CD14-positive monocyte (primary cell): ENCODE measurements around the gene MR1. TPM values are rescaled to one million over a fixed set of nuclear protein-coding genes. Genes with fewer than 3 reads are reported as not detected.
A peak's percentile ranks its signal among the peaks of the same experiment; 100 is the strongest.

ENCODE experiments used
- DNase-seq, 3 donors: peaks; one replicate each; pipeline ENCODE4 v3.0.0-alpha.2; 2011 to 2022
- H2AFZ ChIP-seq: 2 replicates; pipeline ENCODE4 v1.6.0; 2012; ENCODE audit warnings: mild to moderate bottlenecking, low read depth, low read length, inconsistent platforms; ENCODE audit not compliant: insufficient read depth, poor library complexity, severe bottlenecking
- H3K27ac ChIP-seq, 2 donors: 1 replicate in 1 of 2; 2 replicates in 1 of 2; pipeline ENCODE4 v1.5.1; 2012 to 2013; ENCODE audit warnings: low read length in 2 of 2, control low read depth in 1 of 2, inconsistent platforms in 1 of 2, low read depth in 1 of 2, mild to moderate bottlenecking in 1 of 2
- H3K27me3 ChIP-seq, 2 donors: one replicate each; pipeline versions ENCODE4 v1.6.0 to v1.6.1; 2011 to 2013; ENCODE audit warnings: low read length in 2 of 2; ENCODE audit not compliant: control insufficient read depth in 2 of 2, insufficient read depth in 2 of 2
- H3K36me3 ChIP-seq, 2 donors: replicated peaks in 1 of 2; 1 replicate in 1 of 2; 2 replicates in 1 of 2; pipeline versions ENCODE4 v1.5.1 to v1.6.1; 2012 to 2013; ENCODE audit warnings: low read length in 2 of 2, control low read depth in 1 of 2, inconsistent platforms in 1 of 2, mild to moderate bottlenecking in 1 of 2; ENCODE audit not compliant: insufficient read depth in 2 of 2, control insufficient read depth in 1 of 2
- H3K4me1 ChIP-seq, 2 donors: 1 replicate in 1 of 2; 2 replicates in 1 of 2; pipeline versions ENCODE4 v1.5.1 to v1.6.1; 2012 to 2013; ENCODE audit warnings: low read length in 2 of 2, control low read depth in 1 of 2, inconsistent platforms in 1 of 2, mild to moderate bottlenecking in 1 of 2, moderate library complexity in 1 of 2; ENCODE audit not compliant: insufficient read depth in 2 of 2, control insufficient read depth in 1 of 2
- H3K4me2 ChIP-seq: replicated peaks from 2 replicates; pipeline ENCODE3; 2012; ENCODE audit warnings: low read length, moderate library complexity, mild to moderate bottlenecking; ENCODE audit not compliant: poor library complexity, severe bottlenecking; ENCODE audit errors: extremely low read depth
- H3K4me3 ChIP-seq, 3 experiments: fragments of 200-600 bp in 1 of 3; sonication (generic) in 1 of 3; replicated peaks in 1 of 3; 1 replicate in 2 of 3; 2 replicates in 1 of 3; pipeline ENCODE4 v1.5.1; 2011 to 2013; ENCODE audit warnings: low read length in 3 of 3, mild to moderate bottlenecking in 3 of 3, control low read depth in 2 of 3, low read depth in 2 of 3, inconsistent platforms in 1 of 3, moderate library complexity in 1 of 3
- H3K79me2 ChIP-seq: 2 replicates; pipeline ENCODE4 v1.6.0; 2012; ENCODE audit warnings: mild to moderate bottlenecking, control low read depth, inconsistent platforms, low read length, moderate library complexity; ENCODE audit not compliant: insufficient read depth
- H3K9ac ChIP-seq: 2 replicates; pipeline ENCODE4 v1.6.0; 2017; ENCODE audit warnings: low read length, mild to moderate bottlenecking; ENCODE audit not compliant: insufficient read depth, poor library complexity, severe bottlenecking
- H3K9me3 ChIP-seq, 2 donors: replicated peaks in 1 of 2; 1 replicate in 1 of 2; 2 replicates in 1 of 2; pipeline versions ENCODE4 v1.5.1 to v1.6.1; 2012 to 2013; ENCODE audit warnings: low read length in 2 of 2, control low read depth in 1 of 2; ENCODE audit not compliant: control insufficient read depth in 1 of 2, insufficient read depth in 1 of 2
- H4K20me1 ChIP-seq: 2 replicates; pipeline ENCODE4 v1.6.0; 2012; ENCODE audit warnings: mild to moderate bottlenecking, low read length, control low read depth, moderate library complexity; ENCODE audit not compliant: insufficient read depth
- H3K27ac Mint-ChIP-seq, 7 donors: one replicate each; pipeline ENCODE4 v1.8.0; 2020; ENCODE audit warnings: mild to moderate bottlenecking in 7 of 7, mixed read lengths in 7 of 7, moderate library complexity in 6 of 7, inconsistent platforms in 2 of 7
- H3K27me3 Mint-ChIP-seq, 3 donors: one replicate each; pipeline ENCODE4 v1.8.0; 2021 to 2022; ENCODE audit warnings: low read depth in 3 of 3, mild to moderate bottlenecking in 3 of 3, mixed read lengths in 3 of 3, moderate library complexity in 3 of 3, inconsistent platforms in 1 of 3
- H3K36me3 Mint-ChIP-seq, 2 donors: one replicate each; pipeline ENCODE4 v1.8.0; 2020; ENCODE audit warnings: mixed read lengths in 2 of 2, inconsistent platforms in 1 of 2, mild to moderate bottlenecking in 1 of 2
- H3K4me1 Mint-ChIP-seq: one replicate; pipeline ENCODE4 v1.8.0; 2020; ENCODE audit warnings: mild to moderate bottlenecking, mixed read lengths
- H3K4me3 Mint-ChIP-seq, 2 donors: one replicate each; pipeline ENCODE4 v1.8.0; 2020; ENCODE audit warnings: mild to moderate bottlenecking in 2 of 2, mixed read lengths in 2 of 2, moderate library complexity in 1 of 2
- H3K9me3 Mint-ChIP-seq, 7 donors: one replicate each; pipeline ENCODE4 v1.8.0; 2020 to 2022; ENCODE audit warnings: mixed read lengths in 7 of 7, mild to moderate bottlenecking in 6 of 7, moderate library complexity in 6 of 7, inconsistent platforms in 2 of 7
- CTCF ChIP-seq: fragments of 200-600 bp; IDR thresholded peaks from one replicate; pipeline ENCODE4 v1.8.0; 2022; ENCODE audit warnings: antibody characterized with exemption, mild to moderate bottlenecking
- WGBS: methylation state at CpG from one replicate; pipeline ENCODE4 v1.1.5; 2013; ENCODE audit warnings: missing lambda C conversion rate; ENCODE audit not compliant: insufficient coverage; 5-methylcytosine and 5-hydroxymethylcytosine counted together
- intact Hi-C, 2 donors: fragments of 100-400 bp; cut with micrococcal nuclease; formaldehyde crosslinking; loops; one replicate each; pipeline versions ENCODE4 v1.15.0 to v1.15.1; 2023
- polyA plus RNA-seq, 3 donors: library from polyadenylated mRNA; depleted of rRNA in 1 of 3; unstranded in 2 of 3; stranded (reverse) in 1 of 3; fragments of 300-500 nt in 2 of 3; fragments of >200 nt in 1 of 3; fragmentation: Illumina TruSeq in 2 of 3; gene quantifications; 1 replicate in 2 of 3; 2 replicates in 1 of 3; pipeline ENCODE4 v1.2.3, GENCODE V29; 2012 to 2021

Gene MR1
- polyA plus RNA-seq, 3 donors: 17.7 to 46.9 (median 40.9) TPM

- Mint-ChIP-seq H3K36me3 (no peaks in the 10 kb centered on the region), H3K4me1 (peaks cover 15% of the 10 kb centered on the region), H3K27me3 (peaks cover 0 to 3% (median 3%) of the 10 kb centered on the region in 3 donors), H3K9me3 (peaks cover 0 to 1% (median 0%) of the 10 kb centered on the region in 7 donors), H3K4me3 (no peak overlapping the region), H3K27ac (no peak overlapping the region)
- no peak overlapping the region for H3K4me2 ChIP-seq
- H3K4me1 ChIP-seq: peaks cover 17 to 19% of the 10 kb centered on the region in 2 donors
- no peak for DNase-seq
- H3K27ac ChIP-seq: no peak overlapping the region
- TF ChIP-seq CTCF: no peak
- no peaks in the 10 kb centered on the region for H3K79me2 ChIP-seq
- H3K36me3 ChIP-seq: no peaks in the 10 kb centered on the region
- WGBS: no CpG with 5 or more reads among the region's 5 CpGs
- H3K27me3 ChIP-seq: no peaks in the 10 kb centered on the region
- H3K9ac ChIP-seq: no peak overlapping the region
- intact Hi-C loops: no loop called here
- no peak overlapping the region for H2AFZ ChIP-seq
- no peaks in the 10 kb centered on the region for H4K20me1 ChIP-seq
- no peaks in the 10 kb centered on the region for H3K9me3 ChIP-seq
- H3K4me3 ChIP-seq: no peak overlapping the region
These were observed 5.2 kb upstream of the MR1 start for GRCh38 chr1:181028615-181029014.

GRCh38 chr1:181032535-181032934, 1.2 kb upstream of the MR1 start:
- intact Hi-C loops: loop anchor here in 1 of 2 donors (10.0 kb wide), 1 partner anchor 52 kb away; the partner anchor contains the start of gene IER5
- 100% methylated on average over 2 of the region's 2 CpGs for WGBS
- H3K27ac ChIP-seq: peak overlapping the region in 1 of 2 donors; percentile 100
- peaks cover 38% of the 10 kb centered on the region for H3K79me2 ChIP-seq
- H2AFZ ChIP-seq: no peak overlapping the region
- no peaks in the 10 kb centered on the region for H3K27me3 Mint-ChIP-seq
- TF ChIP-seq CTCF: no peak
- peak overlapping the region; percentile 97 to 100 (median 99) for H3K27ac Mint-ChIP-seq
- no peaks in the 10 kb centered on the region for H4K20me1 ChIP-seq
- no peak overlapping the region for H3K9ac ChIP-seq
- no peak overlapping the region for H3K4me3 ChIP-seq
- H3K36me3 Mint-ChIP-seq: peaks cover 2 to 10% of the 10 kb centered on the region in 2 donors
- no peak overlapping the region for H3K4me3 Mint-ChIP-seq
- H3K36me3 ChIP-seq: no peaks in the 10 kb centered on the region
- no peak for DNase-seq
- H3K4me2 ChIP-seq: no peak overlapping the region
- no peaks in the 10 kb centered on the region for H3K9me3 ChIP-seq
- no peaks in the 10 kb centered on the region for H3K27me3 ChIP-seq
- H3K4me1 Mint-ChIP-seq: peaks cover 46% of the 10 kb centered on the region
- H3K9me3 Mint-ChIP-seq: peaks cover 0 to 3% (median 0%) of the 10 kb centered on the region in 7 donors
- peaks cover 42 to 46% of the 10 kb centered on the region in 2 donors for H3K4me1 ChIP-seq
